Kidney (tissue), 14 donors: ENCODE results near the gene VWA5B2. TPM values are rescaled to one million over a fixed set of nuclear protein-coding genes. Genes with fewer than 3 reads are reported as not detected.

Experiments used
- DNase-seq, 5 donors: peaks; one replicate each; pipeline ENCODE4 v3.0.0-alpha.2; 2013 to 2020
- FAIRE-seq: peaks from 2 replicates; lab custom pipeline; 2012; peaks lifted over from hg19 to GRCh38; lab: Jason Lieb, UNC
- H3K27ac ChIP-seq, 2 donors: one replicate each; pipeline ENCODE4 v1.7.0; 2013; ENCODE audit warnings: low read depth in 2 of 2, low read length in 2 of 2, inconsistent platforms in 1 of 2
- H3K27me3 ChIP-seq: one replicate; pipeline ENCODE4 v1.7.1; 2013; ENCODE audit warnings: low read length, inconsistent platforms; ENCODE audit not compliant: control insufficient read depth, insufficient read depth
- H3K36me3 ChIP-seq, 3 donors: one replicate each; pipeline versions ENCODE4 v1.7.0 to v1.7.1; 2013; ENCODE audit warnings: low read length in 3 of 3, control low read depth in 1 of 3, inconsistent platforms in 1 of 3; ENCODE audit not compliant: insufficient read depth in 3 of 3, control insufficient read depth in 2 of 3
- H3K4me1 ChIP-seq, 3 donors: one replicate each; pipeline versions ENCODE4 v1.7.0 to v1.7.1; 2013; ENCODE audit warnings: low read length in 3 of 3, inconsistent platforms in 1 of 3, low read depth in 1 of 3; ENCODE audit not compliant: control insufficient read depth in 2 of 3, insufficient read depth in 2 of 3
- H3K4me3 ChIP-seq, 3 donors: one replicate each; pipeline versions ENCODE4 v1.7.0 to v1.8.1; 2013; ENCODE audit warnings: low read length in 3 of 3, control low read depth in 1 of 3, inconsistent platforms in 1 of 3
- H3K9ac ChIP-seq, 3 donors: one replicate each; pipeline versions ENCODE4 v1.7.0 to v1.7.1; 2013; ENCODE audit warnings: low read length in 3 of 3, control low read depth in 1 of 3, inconsistent platforms in 1 of 3
- H3K9me3 ChIP-seq, 3 donors: one replicate each; pipeline versions ENCODE4 v1.7.0 to v1.7.1; 2013; ENCODE audit warnings: low read length in 3 of 3, control low read depth in 1 of 3, inconsistent platforms in 1 of 3; ENCODE audit not compliant: control insufficient read depth in 2 of 3, insufficient read depth in 1 of 3
- intact Hi-C: fragments of 100-400 bp; cut with DNase I; formaldehyde crosslinking; loops from one replicate; pipeline ENCODE4 v1.11.1; 2022
- polyA plus RNA-seq: library from polyadenylated mRNA; stranded (reverse); fragments of 350-450 nt; fragmentation: Illumina TruSeq; extraction: RNeasy Lipid Tissue Mini Kit (QIAGEN cat#74804); gene quantifications from one replicate; pipeline ENCODE4 v1.2.3, GENCODE V29; 2014; ENCODE audit warnings: low read depth, low replicate concordance; ENCODE audit not compliant: insufficient read depth
- total RNA-seq: library from RNA; stranded (reverse); fragmentation: NEBNext Ultra II Directional; extraction: Animal tissue kit (Norgen Biotek cat#: 25700); gene quantifications from one replicate; pipeline ENCODE4 v1.2.1, GENCODE V29; 2021
- TF ChIP-seq, protein P1 (sequence below): IDR thresholded peaks from 3 replicates; pipeline ENCODE4 v1.5.1; 2012; ENCODE audit warnings: mild to moderate bottlenecking, moderate library complexity, borderline replicate concordance; ENCODE audit not compliant: insufficient read depth; ENCODE audit errors: extremely low read depth
- donor health status: control.
- donor health status: control.
- donor health status: control.
- donor health status: control.
- donor health status: control.
- donor health status: DM: yes; HTN: yes; CAD: no.
- donor health status: Normal renal cell carcinoma (clear cell type).

VWA5B2 gene
- total and polyA plus RNA-seq, 2 donors from 2014 or later, result 0.11 to 0.25 TPM

GRCh38 chr3:184231671-184232070 lies 2.3 kb downstream of the VWA5B2 start:
- H3K4me3 ChIP-seq, result no peak overlapping the region
- peaks cover 21% of the 10 kb centered on the region for H3K27me3 ChIP-seq
- no peaks in the 10 kb centered on the region for H3K36me3 ChIP-seq
- H3K27ac ChIP-seq, result no peak overlapping the region
- TF ChIP-seq, protein P1, sequence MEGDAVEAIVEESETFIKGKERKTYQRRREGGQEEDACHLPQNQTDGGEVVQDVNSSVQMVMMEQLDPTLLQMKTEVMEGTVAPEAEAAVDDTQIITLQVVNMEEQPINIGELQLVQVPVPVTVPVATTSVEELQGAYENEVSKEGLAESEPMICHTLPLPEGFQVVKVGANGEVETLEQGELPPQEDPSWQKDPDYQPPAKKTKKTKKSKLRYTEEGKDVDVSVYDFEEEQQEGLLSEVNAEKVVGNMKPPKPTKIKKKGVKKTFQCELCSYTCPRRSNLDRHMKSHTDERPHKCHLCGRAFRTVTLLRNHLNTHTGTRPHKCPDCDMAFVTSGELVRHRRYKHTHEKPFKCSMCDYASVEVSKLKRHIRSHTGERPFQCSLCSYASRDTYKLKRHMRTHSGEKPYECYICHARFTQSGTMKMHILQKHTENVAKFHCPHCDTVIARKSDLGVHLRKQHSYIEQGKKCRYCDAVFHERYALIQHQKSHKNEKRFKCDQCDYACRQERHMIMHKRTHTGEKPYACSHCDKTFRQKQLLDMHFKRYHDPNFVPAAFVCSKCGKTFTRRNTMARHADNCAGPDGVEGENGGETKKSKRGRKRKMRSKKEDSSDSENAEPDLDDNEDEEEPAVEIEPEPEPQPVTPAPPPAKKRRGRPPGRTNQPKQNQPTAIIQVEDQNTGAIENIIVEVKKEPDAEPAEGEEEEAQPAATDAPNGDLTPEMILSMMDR, result no peak
- no peak overlapping the region for H3K9ac ChIP-seq
- intact Hi-C loops, result no loop called here
- DNase-seq, result no peak
- peaks cover 0 to 14% (median 0%) of the 10 kb centered on the region in 3 donors for H3K4me1 ChIP-seq
- H3K9me3 ChIP-seq, result no peaks in the 10 kb centered on the region
- FAIRE-seq, result no peak

GRCh38 chr3:184233127-184233843 lies 3.9 kb downstream of the VWA5B2 start:
- Histone ChIP-seq H3K9ac (no peak overlapping the region), H3K27me3 (peaks cover 16% of the 10 kb centered on the region), H3K36me3 (no peaks in the 10 kb centered on the region), H3K4me3 (no peak overlapping the region), H3K4me1 (peaks cover 0 to 14% (median 0%) of the 10 kb centered on the region in 3 donors), H3K9me3 (no peaks in the 10 kb centered on the region), H3K27ac (no peak overlapping the region)
- DNase-seq, result no peak
- intact Hi-C loops, result no loop called here
- TF ChIP-seq, protein P1, result no peak
- FAIRE-seq, result no peak

GRCh38 chr3:184234224-184234623 lies 4.8 kb downstream of the VWA5B2 start:
- Histone ChIP-seq H3K4me1 (peaks cover 0 to 12% (median 0%) of the 10 kb centered on the region in 3 donors), H3K9ac (no peak overlapping the region), H3K36me3 (no peaks in the 10 kb centered on the region), H3K9me3 (no peaks in the 10 kb centered on the region), H3K27me3 (peaks cover 16% of the 10 kb centered on the region), H3K4me3 (no peak overlapping the region), H3K27ac (no peak overlapping the region)
- FAIRE-seq (no peak), DNase-seq (peak in 1 of 5 donors; percentile 95)
- TF ChIP-seq, protein P1, result no peak
- intact Hi-C loops, result no loop called here
